MM.1S (cell line): Measurements from ENCODE around the gene DACT3.

Source experiments
- DNase-seq: peaks from one replicate; pipeline ENCODE4 v3.0.0-alpha.2; 2015
- H2AFZ ChIP-seq: fragments of 300-600 bp; sonication (generic); 2 replicates; pipeline ENCODE4 v1.6.0; 2016; ENCODE audit warnings: antibody characterized with exemption, low read length
- H3F3A ChIP-seq: fragments of 300-600 bp; sonication (generic); 2 replicates; pipeline ENCODE4 v1.6.1; 2016; ENCODE audit warnings: mild to moderate bottlenecking, antibody characterized with exemption, low read length, moderate library complexity, mixed read lengths; ENCODE audit not compliant: insufficient read depth
- H3K27ac ChIP-seq: fragments of 300-600 bp; sonication (generic); 2 replicates; pipeline ENCODE4 v1.5.1; 2016; ENCODE audit warnings: mild to moderate bottlenecking, low read length
- H3K27me3 ChIP-seq: fragments of 300-600 bp; sonication (generic); replicated peaks from 2 replicates; pipeline ENCODE4 v1.6.0; 2016; ENCODE audit warnings: low read length; ENCODE audit not compliant: insufficient read depth
- H3K36me3 ChIP-seq: fragments of 300-600 bp; sonication (generic); replicated peaks from 2 replicates; pipeline ENCODE4 v1.6.1; 2016; ENCODE audit warnings: mild to moderate bottlenecking, low read length, mixed read lengths; ENCODE audit not compliant: insufficient read depth
- H3K4me1 ChIP-seq: fragments of 300-600 bp; sonication (generic); 2 replicates; pipeline ENCODE4 v1.6.1; 2016; ENCODE audit warnings: low read length, mixed read lengths
- H3K4me2 ChIP-seq: fragments of 300-600 bp; sonication (generic); 2 replicates; pipeline ENCODE4 v1.6.0; 2016; ENCODE audit warnings: low read depth, low read length
- H3K4me3 ChIP-seq: fragments of 300-600 bp; sonication (generic); 2 replicates; pipeline ENCODE4 v1.5.1; 2016; ENCODE audit warnings: low read length, mixed read lengths
- H3K79me2 ChIP-seq: fragments of 300-600 bp; sonication (generic); 2 replicates; pipeline ENCODE4 v1.6.1; 2016; ENCODE audit warnings: mixed run types, low read length, mixed read lengths
- H3K9ac ChIP-seq: fragments of 300-600 bp; sonication (generic); 2 replicates; pipeline ENCODE4 v1.6.1; 2016; ENCODE audit warnings: low read length, mixed read lengths
- H3K9me2 ChIP-seq: fragments of 300-600 bp; sonication (generic); replicated peaks from 2 replicates; pipeline ENCODE4 v1.6.1; 2016; ENCODE audit warnings: mild to moderate bottlenecking, low read length, mixed read lengths; ENCODE audit not compliant: insufficient read depth
- H3K9me3 ChIP-seq: fragments of 300-600 bp; sonication (generic); replicated peaks from 2 replicates; pipeline ENCODE4 v1.6.1; 2016; ENCODE audit warnings: mild to moderate bottlenecking, low read length, mixed read lengths; ENCODE audit not compliant: insufficient read depth
- H4K20me1 ChIP-seq: fragments of 300-600 bp; sonication (generic); 2 replicates; pipeline ENCODE4 v1.6.1; 2016; ENCODE audit warnings: mild to moderate bottlenecking, low read length, moderate library complexity, mixed read lengths; ENCODE audit not compliant: insufficient read depth
- EZH2 ChIP-seq: fragments of 300-600 bp; sonication (generic); optimal IDR thresholded peaks from 2 replicates; pipeline ENCODE3; 2017; ENCODE audit warnings: low read depth, mild to moderate bottlenecking, antibody characterized with exemption, low read length, mixed read lengths
- EZH2phosphoT487 ChIP-seq: fragments of 300-600 bp; sonication (generic); IDR thresholded peaks from 2 replicates; pipeline ENCODE4 v1.6.1; 2018; ENCODE audit warnings: antibody characterized with exemption, low read length
- TF ChIP-seq, protein P1 (sequence below): fragments of 300-600 bp; sonication (generic); IDR thresholded peaks from 2 replicates; pipeline ENCODE4 v1.5.1; 2016; ENCODE audit warnings: antibody characterized with exemption, low read length, mixed read lengths

DACT3 gene

DNA sequence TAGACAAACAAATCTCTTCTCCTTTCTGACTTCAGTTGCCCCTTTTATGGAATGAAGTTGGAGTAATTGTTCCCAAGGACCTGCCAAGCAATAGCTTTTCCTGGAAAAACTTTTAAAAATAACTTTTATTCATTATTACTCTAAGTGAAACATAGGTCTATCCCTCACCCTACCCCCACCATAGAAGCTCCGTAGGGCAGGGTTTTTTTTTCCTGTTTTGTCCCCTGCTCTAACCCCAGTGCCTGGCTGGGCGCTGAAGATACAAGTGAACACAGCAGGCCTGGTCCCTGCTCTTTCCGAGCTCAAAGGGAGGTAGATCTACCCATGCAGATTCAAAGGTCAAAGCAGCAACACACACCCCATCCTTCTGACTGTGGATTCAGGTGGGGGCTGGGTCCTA, 16.3 kb downstream of the DACT3 start:
- Histone ChIP-seq H3F3A (no peaks in the 10 kb centered on the region), H3K9me2 (no peaks in the 10 kb centered on the region), H4K20me1 (no peaks in the 10 kb centered on the region), H3K9me3 (no peaks in the 10 kb centered on the region), H3K9ac (no peak overlapping the region), H3K79me2 (no peaks in the 10 kb centered on the region), H3K27ac (no peak overlapping the region), H3K27me3 (peaks cover 69% of the 10 kb centered on the region), H2AFZ (no peak overlapping the region), H3K4me1 (peaks cover 2% of the 10 kb centered on the region; the same call in 1 of the 2 replicates), H3K36me3 (no peaks in the 10 kb centered on the region), H3K4me2 (no peak overlapping the region), H3K4me3 (no peak overlapping the region)
- DNase-seq = no peak
- TF ChIP-seq EZH2phosphoT487 (no peak), EZH2 (no peak)
- TF ChIP-seq, protein P1, sequence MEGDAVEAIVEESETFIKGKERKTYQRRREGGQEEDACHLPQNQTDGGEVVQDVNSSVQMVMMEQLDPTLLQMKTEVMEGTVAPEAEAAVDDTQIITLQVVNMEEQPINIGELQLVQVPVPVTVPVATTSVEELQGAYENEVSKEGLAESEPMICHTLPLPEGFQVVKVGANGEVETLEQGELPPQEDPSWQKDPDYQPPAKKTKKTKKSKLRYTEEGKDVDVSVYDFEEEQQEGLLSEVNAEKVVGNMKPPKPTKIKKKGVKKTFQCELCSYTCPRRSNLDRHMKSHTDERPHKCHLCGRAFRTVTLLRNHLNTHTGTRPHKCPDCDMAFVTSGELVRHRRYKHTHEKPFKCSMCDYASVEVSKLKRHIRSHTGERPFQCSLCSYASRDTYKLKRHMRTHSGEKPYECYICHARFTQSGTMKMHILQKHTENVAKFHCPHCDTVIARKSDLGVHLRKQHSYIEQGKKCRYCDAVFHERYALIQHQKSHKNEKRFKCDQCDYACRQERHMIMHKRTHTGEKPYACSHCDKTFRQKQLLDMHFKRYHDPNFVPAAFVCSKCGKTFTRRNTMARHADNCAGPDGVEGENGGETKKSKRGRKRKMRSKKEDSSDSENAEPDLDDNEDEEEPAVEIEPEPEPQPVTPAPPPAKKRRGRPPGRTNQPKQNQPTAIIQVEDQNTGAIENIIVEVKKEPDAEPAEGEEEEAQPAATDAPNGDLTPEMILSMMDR = no peak

DNA sequence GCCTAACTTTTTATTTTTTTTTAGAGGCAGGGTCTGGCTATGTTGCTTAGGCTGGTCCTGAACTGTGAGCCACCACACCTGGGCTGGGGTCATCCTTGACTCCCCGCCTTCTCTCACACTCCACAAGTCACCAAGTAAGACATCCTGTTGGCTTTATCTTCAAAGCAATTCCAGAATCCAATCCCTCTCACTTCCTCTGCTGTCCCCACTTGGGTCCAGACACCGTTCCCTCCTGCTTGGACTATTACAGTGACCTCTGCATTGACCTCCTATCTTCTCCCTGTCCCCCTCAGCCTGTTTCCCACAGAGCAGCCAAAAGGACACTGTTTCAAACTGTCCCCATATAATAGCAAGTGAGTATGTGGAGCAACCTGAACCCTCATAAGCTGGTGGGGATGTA, 20.3 kb downstream of the DACT3 start:
- Histone ChIP-seq H3K27me3 (peaks cover 84% of the 10 kb centered on the region), H3K9ac (no peak overlapping the region), H2AFZ (no peak overlapping the region), H3K4me1 (peaks cover 11% of the 10 kb centered on the region), H3K4me2 (no peak overlapping the region), H3K4me3 (no peak overlapping the region), H3K79me2 (no peaks in the 10 kb centered on the region), H3F3A (peaks cover 7% of the 10 kb centered on the region), H3K9me2 (no peaks in the 10 kb centered on the region), H3K36me3 (no peaks in the 10 kb centered on the region), H4K20me1 (no peaks in the 10 kb centered on the region), H3K9me3 (no peaks in the 10 kb centered on the region), H3K27ac (no peak overlapping the region)
- TF ChIP-seq EZH2 (no peak), EZH2phosphoT487 (no peak)
- TF ChIP-seq, protein P1 = no peak
- no peak for DNase-seq

DNA sequence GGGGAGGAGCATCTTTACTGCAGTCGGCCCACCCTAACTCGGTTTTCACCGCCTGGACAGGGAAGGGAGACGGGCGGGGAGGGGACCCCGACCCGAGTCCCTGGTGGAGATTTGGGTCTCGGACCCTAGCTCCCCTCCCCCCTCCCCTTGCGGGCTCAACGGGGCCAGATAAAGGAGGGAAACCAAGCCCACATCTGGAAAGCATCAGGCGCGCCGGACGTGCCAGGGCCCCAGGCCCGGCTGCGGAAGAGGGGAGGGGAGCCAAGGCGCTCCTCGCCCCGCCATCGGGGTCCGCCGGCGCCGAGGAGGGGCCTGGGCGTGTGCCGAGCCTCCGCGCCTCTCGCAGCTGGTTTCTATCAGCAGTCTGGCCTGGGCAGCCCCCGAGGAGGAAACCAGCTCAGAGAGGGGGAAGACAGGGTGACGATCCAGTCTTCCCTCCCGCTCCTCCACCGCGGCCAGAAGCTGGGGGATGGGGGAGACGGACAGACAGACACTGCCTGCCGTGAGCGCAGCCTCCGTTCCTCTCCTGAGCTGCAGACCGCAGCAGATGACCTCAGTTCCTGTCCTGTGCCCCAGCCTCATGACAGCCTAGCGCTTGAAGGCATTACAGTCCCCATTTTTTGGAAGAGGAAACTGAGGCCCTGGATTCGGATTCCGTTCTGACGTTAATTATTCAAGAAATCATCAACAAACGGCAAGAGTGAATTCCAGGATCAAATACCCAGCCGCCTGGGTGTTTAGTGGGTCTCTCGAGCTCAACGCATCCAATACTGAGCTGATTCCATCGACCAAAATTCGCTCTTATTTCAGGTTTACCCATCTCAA, 21.4 kb downstream of the DACT3 start:
- H3K9ac ChIP-seq = no peak overlapping the region
- peaks cover 7% of the 10 kb centered on the region for H3F3A ChIP-seq
- H3K4me1 ChIP-seq = peaks cover 12% of the 10 kb centered on the region
- no peaks in the 10 kb centered on the region for H3K9me2 ChIP-seq
- peaks cover 81% of the 10 kb centered on the region for H3K27me3 ChIP-seq
- H3K36me3 ChIP-seq = no peaks in the 10 kb centered on the region
- peak overlapping the region; percentile 61 for H3K4me3 ChIP-seq
- no peaks in the 10 kb centered on the region for H3K79me2 ChIP-seq
- TF ChIP-seq EZH2 = no peak
- TF ChIP-seq, protein P1 = no peak
- no peak for TF ChIP-seq EZH2phosphoT487
- peak overlapping the region; percentile 40 for H2AFZ ChIP-seq
- H3K9me3 ChIP-seq = no peaks in the 10 kb centered on the region
- no peaks in the 10 kb centered on the region for H4K20me1 ChIP-seq
- DNase-seq = no peak
- H3K27ac ChIP-seq = no peak overlapping the region
- peak overlapping the region; percentile 92 for H3K4me2 ChIP-seq
